GM12865 (cell line): ENCODE measurements around the gene MAN2B2.

ENCODE experiments used
- DNase-seq: peaks from one replicate; pipeline ENCODE4 v3.0.0; 2010; ENCODE audit warnings: low read depth
- H3K4me3 ChIP-seq: 2 replicates; pipeline ENCODE4 v1.5.1; 2011; ENCODE audit warnings: mild to moderate bottlenecking, low read depth, low read length, control low read depth
- TF ChIP-seq, protein P1 (sequence below): IDR thresholded peaks from 2 replicates; pipeline ENCODE4 v1.5.1; 2011; ENCODE audit warnings: low read length, control low read depth, low read depth, inconsistent platforms; ENCODE audit not compliant: insufficient read depth; ENCODE audit errors: missing control alignments

Gene MAN2B2

DNA sequence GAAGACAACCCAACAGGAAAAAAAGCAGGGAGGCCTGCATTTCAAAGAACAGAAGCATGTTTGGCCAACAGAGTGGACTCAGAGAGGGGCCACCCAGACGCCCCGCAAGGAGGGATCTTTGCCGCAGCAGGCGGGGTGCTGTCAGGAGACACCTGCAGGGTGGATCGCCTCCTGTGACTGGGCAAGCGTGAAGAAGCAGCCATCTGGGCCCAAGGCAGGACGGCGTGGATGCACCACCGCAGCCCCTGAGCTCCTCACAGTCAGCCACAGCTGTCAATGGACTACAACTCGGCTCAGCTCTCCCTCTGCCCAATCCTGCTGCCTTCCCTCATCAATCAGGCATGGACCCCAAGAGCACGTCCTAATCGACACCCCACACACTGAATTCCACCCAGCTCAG is 32.0 kb upstream of the MAN2B2 start:
- TF ChIP-seq, protein P1, sequence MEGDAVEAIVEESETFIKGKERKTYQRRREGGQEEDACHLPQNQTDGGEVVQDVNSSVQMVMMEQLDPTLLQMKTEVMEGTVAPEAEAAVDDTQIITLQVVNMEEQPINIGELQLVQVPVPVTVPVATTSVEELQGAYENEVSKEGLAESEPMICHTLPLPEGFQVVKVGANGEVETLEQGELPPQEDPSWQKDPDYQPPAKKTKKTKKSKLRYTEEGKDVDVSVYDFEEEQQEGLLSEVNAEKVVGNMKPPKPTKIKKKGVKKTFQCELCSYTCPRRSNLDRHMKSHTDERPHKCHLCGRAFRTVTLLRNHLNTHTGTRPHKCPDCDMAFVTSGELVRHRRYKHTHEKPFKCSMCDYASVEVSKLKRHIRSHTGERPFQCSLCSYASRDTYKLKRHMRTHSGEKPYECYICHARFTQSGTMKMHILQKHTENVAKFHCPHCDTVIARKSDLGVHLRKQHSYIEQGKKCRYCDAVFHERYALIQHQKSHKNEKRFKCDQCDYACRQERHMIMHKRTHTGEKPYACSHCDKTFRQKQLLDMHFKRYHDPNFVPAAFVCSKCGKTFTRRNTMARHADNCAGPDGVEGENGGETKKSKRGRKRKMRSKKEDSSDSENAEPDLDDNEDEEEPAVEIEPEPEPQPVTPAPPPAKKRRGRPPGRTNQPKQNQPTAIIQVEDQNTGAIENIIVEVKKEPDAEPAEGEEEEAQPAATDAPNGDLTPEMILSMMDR, result no peak
- no peak overlapping the region for H3K4me3 ChIP-seq
- no peak for DNase-seq

- DNase-seq, result no peak
- TF ChIP-seq, protein P1, result no peak
- no peak overlapping the region for H3K4me3 ChIP-seq
Observed at GRCh38 chr4:6546091-6546490, 28.9 kb upstream of the MAN2B2 start.

DNA sequence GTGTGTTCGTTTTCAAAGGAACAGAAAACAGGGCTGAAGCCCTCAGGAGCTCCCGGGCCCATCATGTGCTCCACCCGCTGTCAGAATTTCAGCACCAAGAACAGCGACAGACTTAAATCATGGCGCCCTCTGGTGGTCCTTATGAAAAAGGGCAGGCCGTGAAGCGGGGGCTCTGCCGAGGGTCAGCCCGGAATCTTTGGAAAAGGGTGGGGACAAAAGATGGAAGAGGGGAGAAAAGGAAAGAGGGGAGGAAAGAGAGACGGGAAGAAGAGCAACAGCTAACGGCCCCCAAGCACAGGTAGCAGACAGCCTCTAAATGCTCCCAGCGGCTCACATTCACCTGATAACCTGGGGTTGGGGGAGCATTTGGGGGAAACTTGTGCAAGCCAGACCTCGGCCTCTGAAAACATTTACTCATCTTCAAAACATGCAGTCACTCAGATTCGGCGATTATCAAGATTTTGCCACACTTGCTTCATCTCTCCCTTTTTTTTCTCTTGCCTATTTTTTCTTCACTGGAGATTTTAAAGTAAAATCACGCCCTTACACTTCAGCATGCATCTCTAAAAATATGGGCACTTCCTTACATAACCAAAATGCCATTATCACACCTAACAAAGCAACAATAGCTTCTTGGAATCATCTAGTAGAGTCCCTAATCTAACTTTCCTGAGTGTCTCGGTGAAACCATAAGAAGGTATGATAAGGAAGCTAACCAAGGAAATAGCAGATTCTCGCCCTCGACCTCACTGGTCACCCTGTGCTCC is 28.1 kb upstream of the MAN2B2 start:
- peak; percentile 81 for DNase-seq
- H3K4me3 ChIP-seq, result no peak overlapping the region
- TF ChIP-seq, protein P1, result peak; percentile 83

GRCh38 chr4:6548201-6548881 is 26.6 kb upstream of the MAN2B2 start:
- peak; percentile 13 for DNase-seq
- H3K4me3 ChIP-seq, result no peak overlapping the region
- TF ChIP-seq, protein P1, result peak; percentile 31

DNA sequence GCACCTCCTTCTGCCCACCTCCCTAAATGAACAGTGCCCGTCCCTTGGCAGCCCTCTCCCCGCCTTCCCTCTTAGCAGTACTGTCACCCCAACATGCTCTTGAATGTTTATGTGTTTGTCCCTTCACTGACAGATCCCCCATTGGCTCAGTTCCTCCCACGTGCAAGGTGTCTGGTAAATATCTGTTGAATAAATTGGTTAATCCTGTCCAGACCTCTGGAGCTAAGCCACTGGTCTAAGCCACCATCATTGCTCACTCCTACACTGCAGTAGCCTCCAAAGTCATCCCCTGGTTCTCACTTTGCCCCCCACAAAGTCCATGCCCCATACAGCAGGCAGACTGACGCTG is 26.1 kb upstream of the MAN2B2 start:
- TF ChIP-seq, protein P1, result no peak
- DNase-seq, result no peak
- no peak overlapping the region for H3K4me3 ChIP-seq

GRCh38 chr4:6549445-6549844 is 25.5 kb upstream of the MAN2B2 start:
- DNase-seq, result no peak
- H3K4me3 ChIP-seq, result no peak overlapping the region
- TF ChIP-seq, protein P1, result no peak
